DMS79 (cell line): ENCODE measurements around the gene CPNE7.
A peak's percentile ranks its signal among the peaks of the same experiment; 100 is the strongest.

Source experiments
- DNase-seq: peaks from one replicate; lab custom pipeline; 2025; lab: John Stamatoyannopoulos, UW

Gene CPNE7

GRCh38 chr16:89605186-89605970 is 29.8 kb downstream of the CPNE7 start:
- no peak for DNase-seq

DNA sequence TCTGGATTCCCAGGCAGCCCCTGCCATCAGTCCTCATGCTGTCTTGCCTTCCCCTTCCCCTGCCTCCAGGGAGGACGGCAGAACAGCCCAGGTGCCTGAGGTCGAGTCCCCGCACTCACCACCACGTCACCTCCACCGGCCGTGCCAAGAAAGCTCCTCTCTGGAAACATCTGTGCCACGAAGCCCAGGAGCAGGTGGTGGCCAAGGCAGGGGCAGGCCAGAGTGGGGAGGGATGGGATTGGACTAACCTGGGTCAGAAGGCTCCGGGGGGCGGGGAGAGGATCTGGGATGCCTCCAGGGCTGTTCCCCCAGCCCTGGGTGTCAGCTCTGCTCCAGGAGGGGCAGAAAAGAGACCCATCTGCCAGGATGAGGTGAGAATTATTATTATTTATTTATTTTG is 30.4 kb downstream of the CPNE7 start:
- DNase-seq: no peak

DNA sequence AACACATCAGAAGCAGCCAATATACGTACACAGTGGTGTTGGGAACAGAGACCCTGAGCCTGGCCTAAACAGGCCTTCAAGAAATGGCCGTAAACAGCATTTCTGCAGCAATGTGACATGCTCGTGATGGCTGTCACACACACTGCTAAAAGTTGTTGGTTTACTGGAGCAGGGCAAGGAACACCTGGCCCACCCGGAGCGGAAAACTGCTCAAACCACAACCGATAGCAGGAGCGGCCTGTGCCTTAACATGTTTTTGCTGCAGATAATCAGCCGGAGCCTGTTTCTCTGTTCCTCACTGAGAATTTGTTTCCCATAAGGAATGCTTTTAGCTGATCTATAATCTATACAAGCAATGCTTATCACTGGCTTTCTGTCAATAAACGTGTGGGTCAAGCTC is 31.9 kb downstream of the CPNE7 start:
- no peak for DNase-seq

GRCh38 chr16:89607937-89608740 is 32.6 kb downstream of the CPNE7 start:
- no peak for DNase-seq

DNA sequence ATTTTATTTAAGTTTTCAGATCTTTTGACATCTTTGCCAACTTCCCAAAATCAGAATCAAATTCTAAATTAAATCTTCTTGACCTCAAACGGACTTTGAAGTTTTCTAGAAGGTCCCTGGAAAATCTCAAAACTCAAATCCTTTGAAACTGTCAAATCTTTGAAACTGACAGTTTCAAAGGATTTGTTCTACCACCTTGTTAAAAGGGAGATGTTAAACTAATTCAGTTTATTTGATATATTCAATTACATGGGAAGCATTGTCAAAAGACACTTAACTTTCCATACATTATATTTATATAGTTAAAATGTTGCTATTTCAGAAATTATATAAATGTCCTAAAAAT is 34.5 kb downstream of the CPNE7 start:
- DNase-seq: no peak

DNA sequence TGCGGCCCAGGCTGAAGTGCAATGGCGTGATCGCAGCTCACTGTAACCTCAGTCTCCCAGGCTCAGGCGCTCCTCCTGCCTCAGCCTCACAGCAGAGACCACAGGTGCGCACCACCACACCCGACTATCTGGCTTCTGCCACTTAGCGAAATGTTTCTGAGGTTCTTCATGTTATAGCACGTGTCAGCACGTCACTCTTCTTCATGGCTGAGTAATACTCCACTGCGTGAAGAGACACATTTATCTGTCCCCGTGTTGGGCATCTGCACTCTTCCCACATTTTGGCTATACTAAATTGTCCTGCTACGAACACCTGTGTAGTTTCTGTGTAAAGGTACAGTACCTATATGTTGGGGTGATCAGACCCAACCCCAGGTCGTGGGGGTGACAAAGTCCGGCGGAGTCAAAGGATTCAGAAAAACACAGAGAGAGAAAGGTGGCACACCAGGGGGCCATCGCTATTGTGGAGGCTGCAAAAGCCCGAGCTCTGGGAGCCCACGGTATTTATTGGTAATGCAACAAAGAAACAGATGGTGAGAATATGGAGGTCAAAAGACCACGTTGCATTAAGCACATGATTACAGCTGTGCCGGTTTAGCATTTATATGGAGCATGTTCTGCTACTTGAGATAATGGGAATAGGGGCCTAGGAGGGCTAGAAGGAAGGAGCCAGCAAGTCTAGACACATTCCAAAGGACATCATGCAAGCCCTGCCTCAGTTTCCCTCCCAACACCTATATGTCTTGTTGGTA is 37.0 kb downstream of the CPNE7 start:
- DNase-seq: no peak

- no peak for DNase-seq
Measured at GRCh38 chr16:89613231-89613953, 37.8 kb downstream of the CPNE7 start, which contains the start of gene DPEP1. Gene DPEP1 (plus strand): TSS chr16:89613642. CDS start chr16:89630411, 16,769 bp downstream.

GRCh38 chr16:89613954-89614459 is 38.4 kb downstream of the CPNE7 start:
- no peak for DNase-seq

DNA sequence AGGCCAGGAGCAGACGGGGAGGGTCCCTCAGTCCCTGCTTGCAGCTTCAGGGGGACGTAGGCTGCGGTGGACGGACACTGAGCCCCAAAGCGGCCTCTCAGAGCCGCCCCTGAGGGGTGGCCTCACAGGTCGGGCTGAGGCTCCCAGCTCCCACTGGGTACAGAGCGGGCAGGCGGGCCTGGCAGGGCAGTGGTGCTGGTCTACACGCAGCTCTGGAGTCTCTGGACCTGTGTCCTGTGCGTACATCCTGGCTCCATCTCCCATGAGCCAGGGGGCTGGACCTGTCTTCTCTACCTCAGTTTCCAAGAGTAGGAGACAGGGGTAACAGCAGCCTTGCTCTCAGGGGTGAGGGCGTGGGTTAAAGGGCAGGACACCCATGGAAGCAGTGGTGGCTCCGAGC is 39.6 kb downstream of the CPNE7 start:
- DNase-seq: no peak

DNA sequence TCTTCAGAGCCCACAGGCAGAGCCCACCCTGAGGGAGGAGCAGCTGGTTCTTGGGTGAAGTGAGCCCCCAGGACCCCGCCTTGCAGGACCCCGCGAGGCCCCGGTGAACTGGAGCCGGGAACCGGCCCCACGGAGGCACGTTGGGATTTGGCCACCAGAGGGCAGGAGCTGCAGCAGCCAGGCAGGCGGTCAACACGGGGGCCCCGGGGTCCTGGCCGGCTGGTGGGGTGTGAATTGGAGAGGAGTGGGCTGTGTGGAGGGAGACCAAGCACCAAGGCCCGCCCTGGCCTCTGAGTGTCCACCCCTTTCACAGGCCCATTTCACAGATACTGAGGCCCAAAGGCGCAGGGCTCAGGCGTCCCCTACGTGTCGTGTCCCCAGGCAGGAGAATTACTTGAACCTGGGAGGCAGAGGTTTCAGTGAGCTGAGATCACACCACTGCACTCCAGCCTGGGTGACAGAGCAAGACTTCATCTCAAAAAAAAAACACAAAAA is 40.1 kb downstream of the CPNE7 start:
- DNase-seq: no peak

GRCh38 chr16:89616623-89617022 is 41.1 kb downstream of the CPNE7 start:
- DNase-seq: no peak

GRCh38 chr16:89617036-89617435 is 41.5 kb downstream of the CPNE7 start:
- no peak for DNase-seq

- DNase-seq: peak; percentile 47
Measured at GRCh38 chr16:89618109-89618998, 42.8 kb downstream of the CPNE7 start.

DNA sequence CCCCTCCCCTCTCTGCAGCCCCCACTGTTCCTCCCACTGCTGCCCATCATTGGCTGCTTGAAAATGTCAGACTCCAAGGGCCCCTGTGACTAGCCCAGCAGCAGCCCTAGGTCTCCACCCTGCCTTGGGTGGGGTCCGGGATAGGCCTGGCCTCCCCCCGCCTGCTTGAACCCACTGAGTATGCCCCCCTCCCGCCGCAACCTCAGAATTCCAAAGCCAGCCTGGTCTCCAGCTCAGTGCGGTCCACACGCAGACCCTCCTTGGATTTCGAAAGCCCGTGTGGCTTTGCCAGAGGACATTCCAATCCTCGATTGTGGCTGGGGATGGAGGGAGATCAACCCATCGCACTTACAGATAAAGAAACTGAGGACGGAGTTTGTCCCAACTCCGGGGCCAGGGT is 44.3 kb downstream of the CPNE7 start:
- DNase-seq: no peak

DNA sequence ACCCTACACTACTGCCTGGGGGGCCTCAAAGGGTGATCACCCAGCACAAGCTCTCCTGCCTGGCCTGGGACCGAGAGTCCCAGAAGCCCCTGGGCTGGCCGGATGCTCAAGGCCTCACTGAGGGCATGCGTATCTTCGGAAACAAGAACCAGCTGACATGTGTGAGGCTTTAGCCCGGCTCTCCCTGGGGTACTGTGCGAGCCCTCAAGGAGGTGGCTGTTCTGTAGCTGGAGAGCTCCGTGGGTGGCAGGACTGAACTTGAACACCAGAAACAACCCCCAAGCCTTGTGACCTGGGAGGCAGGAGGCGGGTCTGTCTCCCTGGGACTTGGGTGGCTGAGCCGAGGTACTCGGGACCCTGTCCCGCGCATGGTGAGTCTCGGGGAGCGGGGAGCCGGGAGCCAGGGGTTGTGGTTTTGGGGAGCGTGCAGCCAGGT is 44.9 kb downstream of the CPNE7 start:
- DNase-seq: no peak

- DNase-seq: no peak
Measured at GRCh38 chr16:89621136-89621697, 45.7 kb downstream of the CPNE7 start.

DNA sequence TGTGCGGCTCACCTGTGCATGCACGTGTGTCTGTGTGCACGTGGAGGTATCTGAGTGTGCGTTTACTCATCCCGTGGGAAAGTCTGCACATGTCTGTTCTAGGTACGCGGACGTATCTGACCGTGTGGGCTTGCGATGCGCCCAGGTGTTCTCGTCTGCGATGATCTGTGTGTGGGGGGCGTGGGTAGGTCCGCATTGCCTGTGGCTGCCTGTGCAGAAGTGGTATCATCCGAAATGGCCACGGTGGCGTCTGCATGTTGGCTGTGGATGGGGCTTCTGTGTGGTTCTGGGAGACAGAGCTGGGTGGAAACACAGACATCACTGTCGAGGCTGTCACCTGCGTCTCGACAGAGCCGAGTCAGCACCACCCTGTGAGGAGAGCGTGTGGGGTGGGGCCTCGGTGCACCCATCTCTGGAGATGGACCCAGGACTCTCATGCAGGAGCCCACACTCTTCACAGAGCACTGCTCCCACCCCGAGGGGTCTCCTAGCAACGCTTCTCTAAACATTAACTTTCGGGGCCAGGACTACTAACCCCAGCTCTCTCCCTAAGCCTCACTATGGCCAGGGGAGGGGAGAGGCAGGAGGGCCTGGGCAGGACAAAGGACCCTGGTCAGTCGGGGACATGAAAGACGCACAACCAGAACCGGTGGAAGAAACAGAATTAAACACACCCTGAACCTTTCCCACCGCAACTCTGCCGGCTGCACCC is 46.3 kb downstream of the CPNE7 start:
- DNase-seq: no peak

DNA sequence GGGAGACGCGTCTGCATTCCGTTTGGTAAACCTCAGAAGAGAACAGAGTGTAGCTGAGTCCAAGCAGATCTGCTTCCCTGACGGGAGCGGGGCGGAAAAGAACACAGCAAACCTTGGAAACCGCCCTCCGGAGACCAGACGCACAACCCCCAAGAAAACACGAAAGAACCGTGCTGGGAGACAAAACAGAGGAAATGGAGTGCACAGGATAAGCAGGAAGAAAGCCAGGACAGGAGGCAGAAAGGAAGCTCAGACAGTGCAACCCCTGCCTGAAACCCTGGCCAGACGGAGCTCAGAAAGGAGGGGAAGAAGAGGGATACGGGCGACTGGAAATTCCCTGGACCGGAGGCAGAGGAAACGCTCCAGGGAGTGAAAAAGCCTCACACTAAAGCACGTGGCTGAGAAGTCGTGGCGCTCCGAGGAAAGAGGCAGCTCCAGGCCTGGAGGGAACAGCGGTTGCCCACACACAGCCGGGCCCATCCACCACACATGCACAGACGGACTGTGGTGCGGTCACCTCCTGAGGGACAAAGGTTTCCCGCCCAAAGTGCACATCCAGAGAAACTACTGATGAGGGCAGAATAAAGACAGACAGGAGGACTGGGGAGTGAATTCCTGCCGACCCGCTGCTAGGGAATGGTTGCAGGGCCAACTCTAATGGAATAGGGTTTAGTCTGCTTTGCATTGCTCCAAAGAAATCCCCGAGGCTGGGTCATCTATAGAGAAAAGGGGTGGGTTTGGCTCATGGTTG is 48.1 kb downstream of the CPNE7 start:
- no peak for DNase-seq
